H9 (cell line): ENCODE measurements around the gene SDHB. TPM values are rescaled to one million over a fixed set of nuclear protein-coding genes. Genes with fewer than 3 reads are reported as not detected.

Source experiments
- DNase-seq: peaks from one replicate; pipeline ENCODE4 v3.0.0-alpha.2; 2017
- H2AFZ ChIP-seq: one replicate; pipeline ENCODE4 v1.6.1; 2013; ENCODE audit warnings: mild to moderate bottlenecking, low read length, control low read depth, moderate library complexity
- H2AK5ac ChIP-seq: 2 replicates; pipeline ENCODE4 v1.6.1; 2013; ENCODE audit warnings: low read length, control low read depth, mixed read lengths; ENCODE audit not compliant: insufficient read length
- H2BK120ac ChIP-seq: one replicate; pipeline ENCODE4 v1.6.1; 2013; ENCODE audit warnings: low read depth, mild to moderate bottlenecking, low read length, control low read depth, inconsistent platforms; ENCODE audit not compliant: poor library complexity, severe bottlenecking
- H2BK12ac ChIP-seq: 2 replicates; pipeline ENCODE4 v1.6.1; 2013; ENCODE audit warnings: low read length, control low read depth, mixed read lengths, low read depth; ENCODE audit not compliant: insufficient read length
- H2BK15ac ChIP-seq: 2 replicates; pipeline ENCODE4 v1.6.1; 2013; ENCODE audit warnings: low read depth, low read length, control low read depth
- H2BK20ac ChIP-seq: one replicate; pipeline ENCODE4 v1.6.1; 2013; ENCODE audit warnings: low read depth, mild to moderate bottlenecking, low read length, control low read depth, inconsistent platforms; ENCODE audit not compliant: poor library complexity, severe bottlenecking
- H2BK5ac ChIP-seq: 2 replicates; pipeline ENCODE4 v1.6.1; 2013; ENCODE audit warnings: low read length, control low read depth, mixed read lengths; ENCODE audit not compliant: insufficient read length
- H3K14ac ChIP-seq: 2 replicates; pipeline ENCODE4 v1.6.1; 2013; ENCODE audit warnings: low read length, control low read depth; ENCODE audit not compliant: insufficient read depth
- H3K18ac ChIP-seq: 2 replicates; pipeline ENCODE4 v1.6.1; 2013; ENCODE audit warnings: low read depth, mild to moderate bottlenecking, mixed read lengths, low read length, control low read depth; ENCODE audit not compliant: insufficient read length
- H3K23ac ChIP-seq: 2 replicates; pipeline ENCODE4 v1.6.1; 2013; ENCODE audit warnings: low read length, control low read depth, mixed read lengths, low read depth; ENCODE audit not compliant: insufficient read length
- H3K23me2 ChIP-seq: 2 replicates; pipeline ENCODE4 v1.6.1; 2013; ENCODE audit warnings: low read depth, mild to moderate bottlenecking, mixed read lengths, low read length, control low read depth; ENCODE audit not compliant: insufficient read length, poor library complexity, severe bottlenecking
- H3K27ac ChIP-seq: 2 replicates; pipeline ENCODE4 v1.5.1; 2013; ENCODE audit warnings: low read length, control low read depth, mixed read lengths, low read depth; ENCODE audit not compliant: insufficient read length
- H3K27me3 ChIP-seq: 2 replicates; pipeline ENCODE4 v1.6.1; 2013; ENCODE audit warnings: low read length, control low read depth, inconsistent platforms; ENCODE audit not compliant: insufficient read depth
- H3K4ac ChIP-seq: 2 replicates; pipeline ENCODE4 v1.6.1; 2013; ENCODE audit warnings: low read depth, mild to moderate bottlenecking, control low read depth, inconsistent platforms, low read length, moderate library complexity
- H3K4me1 ChIP-seq: 2 replicates; pipeline ENCODE4 v1.6.1; 2013; ENCODE audit warnings: low read length, control low read depth, inconsistent platforms; ENCODE audit not compliant: insufficient read depth
- H3K4me2 ChIP-seq: 2 replicates; pipeline ENCODE4 v1.6.1; 2013; ENCODE audit warnings: low read length, control low read depth, mixed read lengths; ENCODE audit not compliant: insufficient read length, insufficient read depth
- H3K56ac ChIP-seq: 2 replicates; pipeline ENCODE4 v1.6.1; 2013; ENCODE audit warnings: low read depth, mild to moderate bottlenecking, mixed read lengths, low read length, control low read depth; ENCODE audit not compliant: insufficient read length
- H3K79me1 ChIP-seq: 2 replicates; pipeline ENCODE4 v1.6.1; 2013; ENCODE audit warnings: low read depth, mild to moderate bottlenecking, moderate library complexity, low read length, control low read depth, inconsistent platforms; ENCODE audit not compliant: insufficient read depth, poor library complexity, severe bottlenecking
- H3K79me2 ChIP-seq: 2 replicates; pipeline ENCODE4 v1.6.1; 2013; ENCODE audit warnings: low read length, control low read depth, inconsistent platforms; ENCODE audit not compliant: insufficient read depth
- H3K9ac ChIP-seq: 2 replicates; pipeline ENCODE4 v1.6.1; 2013; ENCODE audit warnings: low read length, control low read depth, mixed read lengths; ENCODE audit not compliant: insufficient read length; ENCODE audit errors: extremely low read depth
- H3K9me3 ChIP-seq: one replicate; pipeline ENCODE4 v1.6.1; 2013; ENCODE audit warnings: low read depth, low read length, inconsistent platforms; ENCODE audit not compliant: control insufficient read depth
- H3T11ph ChIP-seq: one replicate; pipeline ENCODE4 v1.6.1; 2013; ENCODE audit warnings: mild to moderate bottlenecking, low read length, control low read depth, inconsistent platforms
- H4K20me1 ChIP-seq: one replicate; pipeline ENCODE4 v1.6.1; 2013; ENCODE audit not compliant: control insufficient read depth, insufficient read length, insufficient read depth
- H4K5ac ChIP-seq: 2 replicates; pipeline ENCODE4 v1.6.1; 2013; ENCODE audit warnings: low read depth, mild to moderate bottlenecking, mixed read lengths, low read length, control low read depth; ENCODE audit not compliant: insufficient read length
- H4K8ac ChIP-seq: replicated peaks from 2 replicates; pipeline ENCODE4 v1.6.1; 2013; ENCODE audit warnings: low read length, control low read depth, mixed read lengths, low read depth; ENCODE audit not compliant: insufficient read length
- H4K91ac ChIP-seq: 2 replicates; pipeline ENCODE4 v1.6.1; 2013; ENCODE audit warnings: low read depth, mild to moderate bottlenecking, moderate library complexity, mixed read lengths, low read length, control low read depth; ENCODE audit not compliant: insufficient read length
- H3K27ac Mint-ChIP-seq, 3 experiments: 2 replicates in 2 of 3; 3 replicates in 1 of 3; pipeline ENCODE4 v1.8.0; 2020 to 2021; ENCODE audit warnings: mixed read lengths in 3 of 3, mild to moderate bottlenecking in 1 of 3, moderate library complexity in 1 of 3
- H3K27me3 Mint-ChIP-seq: 2 replicates; pipeline ENCODE4 v1.8.0; 2021; ENCODE audit warnings: low read depth, mild to moderate bottlenecking, moderate library complexity, mixed read lengths
- H3K36me3 Mint-ChIP-seq, 3 experiments: 2 replicates in 2 of 3; 3 replicates in 1 of 3; pipeline ENCODE4 v1.8.0; 2020 to 2021; ENCODE audit warnings: low read depth in 3 of 3, mixed read lengths in 3 of 3; ENCODE audit not compliant: insufficient read depth in 1 of 3
- H3K4me1 Mint-ChIP-seq, 2 experiments: 2 replicates each; pipeline ENCODE4 v1.8.0; 2020; ENCODE audit warnings: mixed read lengths in 2 of 2
- H3K4me3 Mint-ChIP-seq, 2 experiments: 2 replicates in 1 of 2; 3 replicates in 1 of 2; pipeline ENCODE4 v1.8.0; 2020 to 2021; ENCODE audit warnings: mild to moderate bottlenecking in 2 of 2, mixed read lengths in 2 of 2, moderate library complexity in 1 of 2
- H3K9me3 Mint-ChIP-seq, 2 experiments: 2 replicates in 1 of 2; 3 replicates in 1 of 2; pipeline ENCODE4 v1.8.0; 2020; ENCODE audit warnings: mild to moderate bottlenecking in 2 of 2, mixed read lengths in 2 of 2, moderate library complexity in 1 of 2
- CTCF ChIP-seq: fragments of 200-600 bp; sonication (generic); conservative IDR thresholded peaks from 3 replicates; pipeline ENCODE4 v1.8.0; 2021; ENCODE audit warnings: antibody characterized with exemption, mild to moderate bottlenecking
- WGBS: extraction: QIAGEN DNeasy Blood & Tissue Kit; methylation state at CpG from one replicate; pipeline ENCODE4 v1.1.7; 2013; ENCODE audit warnings: missing lambda C conversion rate, low lambda C conversion rate, mixed read lengths; ENCODE audit not compliant: insufficient read length; ENCODE audit errors: extremely low coverage; 5-methylcytosine and 5-hydroxymethylcytosine counted together
- total RNA-seq: library from RNA; stranded (reverse); gene quantifications from 2 replicates; pipeline ENCODE4 v1.2.1, GENCODE V29; 2021

Gene SDHB
- total RNA-seq, 1 experiment from 2014 or later, result 77.5 TPM

DNA sequence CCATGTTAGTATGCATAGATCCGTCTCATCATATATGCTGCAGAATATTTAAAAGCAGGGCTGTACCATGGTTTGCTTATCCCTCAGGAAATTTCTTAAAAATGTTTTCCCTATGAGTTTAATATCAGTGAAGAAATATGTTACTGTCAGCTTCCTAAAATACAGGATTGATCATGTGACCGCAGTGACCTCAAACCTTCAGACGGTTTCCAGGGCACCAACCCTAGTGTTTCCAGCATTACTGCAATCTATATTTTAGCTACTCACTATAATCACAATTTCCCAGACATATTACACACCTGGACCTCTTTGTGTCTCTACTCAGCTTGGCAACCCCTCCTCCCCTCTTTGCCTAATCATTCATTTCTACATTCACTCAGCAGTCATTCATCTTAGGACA is 7.7 kb upstream of the SDHB start:
- H2BK15ac ChIP-seq, result no peak overlapping the region
- no peak overlapping the region; a peak in 1 of 7 replicates for H3K27ac Mint-ChIP-seq

More for the DNA sequence above, 7.7 kb upstream of the SDHB start:
- no peaks in the 10 kb centered on the region for H3K79me1 ChIP-seq
- no peak overlapping the region for H4K91ac ChIP-seq
- no peak overlapping the region for H3K4me2 ChIP-seq
- H2BK12ac ChIP-seq, result no peak overlapping the region
- H3K56ac ChIP-seq, result no peak overlapping the region
- H3K9me3 Mint-ChIP-seq, result peaks cover 2 to 3% of the 10 kb centered on the region in 2 experiments; a peak in 1 of 5 replicates
- H2BK5ac ChIP-seq, result no peak overlapping the region
- no peak overlapping the region for H4K8ac ChIP-seq
- peaks cover 16% of the 10 kb centered on the region for H3K27me3 Mint-ChIP-seq
- no peak overlapping the region for H3K4ac ChIP-seq
- no peaks in the 10 kb centered on the region for H3K23me2 ChIP-seq
- no peak overlapping the region for H4K5ac ChIP-seq
- no peak overlapping the region for H2BK20ac ChIP-seq
- H3K14ac ChIP-seq, result no peak overlapping the region
- no peak overlapping the region for H3K9ac ChIP-seq
- no peak overlapping the region for H3K18ac ChIP-seq
- WGBS, result no CpG with 5 or more reads among the region's 3 CpGs
- no peak overlapping the region for H3T11ph ChIP-seq
- no peaks in the 10 kb centered on the region; the same call in 1 of the 2 replicates for H3K4me1 ChIP-seq
- no peak overlapping the region for H3K27ac ChIP-seq
- no peak overlapping the region for H2BK120ac ChIP-seq
- no peak overlapping the region for H2AFZ ChIP-seq
- H3K23ac ChIP-seq, result no peak overlapping the region
- no peak overlapping the region for H3K4me3 Mint-ChIP-seq
- H3K36me3 Mint-ChIP-seq, result no peaks in the 10 kb centered on the region
- peaks cover 17 to 36% of the 10 kb centered on the region in 2 experiments for H3K4me1 Mint-ChIP-seq
- no peaks in the 10 kb centered on the region for H3K79me2 ChIP-seq
- no peak for DNase-seq
- H2AK5ac ChIP-seq, result no peak overlapping the region
- TF ChIP-seq CTCF, result no peak
- H3K27me3 ChIP-seq, result no peaks in the 10 kb centered on the region
- no peaks in the 10 kb centered on the region for H4K20me1 ChIP-seq
- H3K9me3 ChIP-seq, result no peaks in the 10 kb centered on the region
